HG03045 (cell line): ENCODE measurements around the gene CLIP2.
"Not testable (repeated sequence)": the region's sequence is repeated elsewhere in the genome, so short reads cannot be mapped to it uniquely, and the experiment has no call there.

Experiments used
- ATAC-seq: cut with Tn5 transposase; IDR thresholded peaks from one replicate; pipeline ENCODE4 v1.9.1; 2021; ENCODE audit warnings: mild to moderate bottlenecking, moderate library complexity; ENCODE audit not compliant: unreplicated experiment

Gene CLIP2

GRCh38 chr7:74289018-74289658, at the start of gene CLIP2:
Gene CLIP2, plus strand, starts transcription at chr7:74289407. Its CDS starts 28,140 bp downstream, at chr7:74317547.
- ATAC-seq = peak; percentile 55

- no peak for ATAC-seq
Measured at GRCh38 chr7:74240482-74240881, 48.7 kb upstream of the CLIP2 start.

GRCh38 chr7:74242122-74242443, 47.1 kb upstream of the CLIP2 start:
- ATAC-seq = no peak

GRCh38 chr7:74246497-74246896, 42.7 kb upstream of the CLIP2 start:
- no peak for ATAC-seq

GRCh38 chr7:74248156-74248555, 41.1 kb upstream of the CLIP2 start:
- no peak for ATAC-seq

- not testable (repeated sequence) for ATAC-seq
Measured at GRCh38 chr7:74249058-74249457, 40.1 kb upstream of the CLIP2 start.

GRCh38 chr7:74252893-74253292, 36.3 kb upstream of the CLIP2 start:
- no peak for ATAC-seq

- no peak for ATAC-seq
Measured at GRCh38 chr7:74253331-74253730, 35.9 kb upstream of the CLIP2 start.

- ATAC-seq = peak; percentile 3
Measured at GRCh38 chr7:74253835-74254128, 35.4 kb upstream of the CLIP2 start.

GRCh38 chr7:74254129-74254857, 34.9 kb upstream of the CLIP2 start, which contains the start of gene RFC2:
Gene RFC2, minus strand, starts transcription at chr7:74254399. Its CDS starts 16 bp downstream, at chr7:74254383.
- ATAC-seq = peak; percentile 90

- no peak for ATAC-seq
Measured at GRCh38 chr7:74254858-74255379, 34.3 kb upstream of the CLIP2 start.

- peak; percentile 26 for ATAC-seq
Measured at GRCh38 chr7:74255461-74255860, 33.7 kb upstream of the CLIP2 start.

- ATAC-seq = no peak
Measured at GRCh38 chr7:74256491-74257408, 32.5 kb upstream of the CLIP2 start.

GRCh38 chr7:74258639-74259038, 30.6 kb upstream of the CLIP2 start:
- no peak for ATAC-seq

- no peak for ATAC-seq
Measured at GRCh38 chr7:74262639-74263398, 26.4 kb upstream of the CLIP2 start.

GRCh38 chr7:74263399-74264120, 25.6 kb upstream of the CLIP2 start:
- ATAC-seq = no peak

GRCh38 chr7:74266191-74266963, 22.8 kb upstream of the CLIP2 start:
- no peak for ATAC-seq

GRCh38 chr7:74267756-74268565, 21.2 kb upstream of the CLIP2 start:
- ATAC-seq = no peak
